Stomach (tissue), 9 donors: Measurements from ENCODE around the gene ESAM. TPM values are rescaled to one million over a fixed set of nuclear protein-coding genes. Genes with fewer than 3 reads are reported as not detected.

Source experiments
- DNase-seq, 2 donors: peaks; one replicate each; pipeline versions ENCODE4 v3.0.0 to v3.0.0-alpha.2; 2013 to 2019
- H3K27ac ChIP-seq, 5 donors: fragments of 200-600 bp in 4 of 5; sonication (generic) in 4 of 5; one replicate each; pipeline ENCODE4 v1.5.1; 2013 to 2019; ENCODE audit warnings: mild to moderate bottlenecking in 1 of 5, moderate library complexity in 1 of 5
- H3K27me3 ChIP-seq, 3 donors: fragments of 200-600 bp; sonication (generic); one replicate each; pipeline ENCODE4 v1.5.1; 2017 to 2019; ENCODE audit warnings: mixed run types in 1 of 3
- H3K36me3 ChIP-seq, 4 donors: fragments of 200-600 bp; sonication (generic); 1 replicate in 3 of 4; 2 replicates in 1 of 4; pipeline ENCODE4 v1.5.1; 2016 to 2019
- H3K4me1 ChIP-seq, 4 donors: fragments of 200-600 bp; sonication (generic); one replicate each; pipeline ENCODE4 v1.5.1; 2016 to 2019
- H3K4me3 ChIP-seq, 4 donors: fragments of 200-600 bp; sonication (generic) in 3 of 4; one replicate each; pipeline ENCODE4 v1.5.1; 2016 to 2019; ENCODE audit warnings: mild to moderate bottlenecking in 1 of 4
- H3K9me3 ChIP-seq, 4 donors: fragments of 200-600 bp; sonication (generic); one replicate each; pipeline ENCODE4 v1.5.1; 2016 to 2019
- CTCF ChIP-seq, 7 experiments: fragments of 450-650 bp in 4 of 7; fragments of 200-600 bp in 3 of 7; sonication (generic) in 3 of 7; IDR thresholded peaks; one replicate each; pipeline ENCODE4 v1.5.1; 2016 to 2019; ENCODE audit warnings: antibody characterized with exemption in 7 of 7, control low read depth in 2 of 7, mild to moderate bottlenecking in 1 of 7
- EP300 ChIP-seq: sonication (generic); formaldehyde crosslinking; IDR thresholded peaks from one replicate; pipeline ENCODE4 v1.6.1; 2017; ENCODE audit warnings: antibody characterized with exemption
- POLR2A ChIP-seq, 4 donors: fragments of 450-650 bp; IDR thresholded peaks; one replicate each; pipeline ENCODE4 v1.6.1; 2016; ENCODE audit warnings: antibody characterized with exemption in 4 of 4, control low read depth in 2 of 4, mild to moderate bottlenecking in 1 of 4, moderate library complexity in 1 of 4
- POLR2AphosphoS5 ChIP-seq, 3 donors: sonication (generic); formaldehyde crosslinking; IDR thresholded peaks; one replicate each; pipeline ENCODE4 v1.6.1; 2016; ENCODE audit warnings: antibody characterized with exemption in 3 of 3
- WGBS, 5 donors: extraction: QIAGEN DNeasy Blood & Tissue Kit in 3 of 5; methylation state at CpG; one replicate each; pipeline versions ENCODE4 v1.1.5 to v1.1.7; 2013 to 2018; 5-methylcytosine and 5-hydroxymethylcytosine counted together
- intact Hi-C: fragments of 100-400 bp; cut with DNase I; formaldehyde crosslinking; loops from one replicate; pipeline ENCODE4 v1.15.1; 2023; ENCODE audit warnings: low total_unique reads
- polyA plus RNA-seq, 3 donors: library from polyadenylated mRNA; stranded (reverse); fragments of 200-250 nt; gene quantifications; one replicate each; pipeline ENCODE4 v1.2.3, GENCODE V29; 2013
- total RNA-seq, 5 donors: library from RNA; depleted of rRNA; stranded (reverse); fragments of >200 nt; gene quantifications; one replicate each; pipeline versions ENCODE4 v1.1.0 to v1.2.3, GENCODE V29; 2014 to 2016
- donor health status: healthy with polysubstance abuse.
- donor health status: Bipolar disorder and iron deficiency.
- donor health status: healthy.

The ESAM gene
- total and polyA plus RNA-seq, 8 donors = 4.1 to 19.6 (median 9.6) TPM

DNA sequence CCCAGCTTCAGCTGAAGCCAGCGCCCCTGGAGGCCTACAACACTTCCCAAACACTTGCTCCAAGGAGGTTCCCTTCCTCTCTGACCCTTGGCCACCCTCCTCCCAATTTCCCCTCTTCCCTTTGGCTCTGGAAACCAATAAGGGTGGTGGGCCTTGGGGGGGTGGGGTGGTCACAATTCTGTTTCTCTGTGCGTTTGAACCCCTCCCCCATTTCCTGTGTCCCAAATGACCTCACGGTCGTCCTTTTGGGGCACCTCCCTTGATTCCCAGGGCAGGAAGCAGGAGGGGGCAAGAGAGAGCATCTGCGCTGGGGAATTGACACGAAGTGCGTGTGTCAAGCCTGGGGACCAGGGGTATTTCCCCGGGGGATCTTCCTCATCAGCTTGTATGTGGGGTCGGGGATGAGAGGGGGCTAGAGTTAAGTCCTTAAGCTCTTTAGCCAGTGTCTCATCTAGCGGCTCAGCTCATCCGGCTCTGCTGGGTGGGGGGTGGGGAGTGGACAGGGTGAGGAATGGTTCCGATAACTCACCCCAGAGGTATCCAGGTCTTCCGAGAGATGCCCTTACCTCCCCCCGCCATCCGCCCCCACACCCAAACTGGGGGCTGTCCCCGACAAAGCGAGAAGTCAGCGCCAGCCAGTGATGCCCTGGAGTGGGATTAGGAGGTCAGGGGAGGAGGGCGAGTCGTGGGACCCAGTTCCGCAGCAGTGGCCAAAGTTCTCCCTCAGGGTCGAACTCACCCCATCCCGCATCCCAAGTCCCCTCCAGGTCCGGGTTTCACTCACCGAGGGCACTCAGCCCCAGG, 587 bp downstream of the ESAM start:
- H3K27me3 ChIP-seq = peaks cover 4 to 66% (median 42%) of the 10 kb centered on the region in 3 donors
- intact Hi-C loops = loop anchor here (5.0 kb wide), 1 partner anchor 89 kb away; the partner anchor contains the start of genes SIAE and SPA17
- WGBS, 5 donors = 18 to 34% (median 25%) methylated on average over 14 to 25 of the region's 25 CpGs

GRCh38 chr11:124760806-124761205, 1.3 kb downstream of the ESAM start:
- DNase-seq = no peak
- 66 to 75% (median 74%) methylated on average over 3 of the region's 3 CpGs for WGBS, 5 donors
- peaks cover 0 to 16% (median 2%) of the 10 kb centered on the region in 4 donors for H3K36me3 ChIP-seq
- peak overlapping the region; percentile 40 to 78 (median 57) for H3K4me3 ChIP-seq
- TF ChIP-seq POLR2A (IDR thresholded peaks at IDR 0.05) (no peak), CTCF (IDR thresholded peaks at IDR 0.05) (no peak)
- intact Hi-C loops = loop anchor here (5.0 kb wide), 1 partner anchor 89 kb away; the partner anchor contains the start of genes SIAE and SPA17
- H3K4me1 ChIP-seq = peaks cover 42 to 63% (median 62%) of the 10 kb centered on the region in 4 donors
- peaks cover 4 to 73% (median 42%) of the 10 kb centered on the region in 3 donors for H3K27me3 ChIP-seq
- H3K9me3 ChIP-seq = no peaks in the 10 kb centered on the region
- H3K27ac ChIP-seq = peak overlapping the region; percentile 5 to 83 (median 79)

More for the DNA sequence above, 587 bp downstream of the ESAM start:
- Histone ChIP-seq H3K27ac (peak overlapping the region; percentile 77 to 85 (median 81)), H3K4me3 (peak overlapping the region; percentile 40 to 78 (median 57)), H3K4me1 (peaks cover 42 to 63% (median 62%) of the 10 kb centered on the region in 4 donors), H3K9me3 (no peaks in the 10 kb centered on the region), H3K36me3 (peaks cover 0 to 20% (median 5%) of the 10 kb centered on the region in 4 donors)
- peak in 1 of 2 donors; percentile 36 for DNase-seq
- TF ChIP-seq POLR2AphosphoS5 (IDR thresholded peaks at IDR 0.05) (no peak), EP300 (no peak), POLR2A (IDR thresholded peaks at IDR 0.05) (no peak), CTCF (IDR thresholded peaks at IDR 0.05) (no peak)

DNA sequence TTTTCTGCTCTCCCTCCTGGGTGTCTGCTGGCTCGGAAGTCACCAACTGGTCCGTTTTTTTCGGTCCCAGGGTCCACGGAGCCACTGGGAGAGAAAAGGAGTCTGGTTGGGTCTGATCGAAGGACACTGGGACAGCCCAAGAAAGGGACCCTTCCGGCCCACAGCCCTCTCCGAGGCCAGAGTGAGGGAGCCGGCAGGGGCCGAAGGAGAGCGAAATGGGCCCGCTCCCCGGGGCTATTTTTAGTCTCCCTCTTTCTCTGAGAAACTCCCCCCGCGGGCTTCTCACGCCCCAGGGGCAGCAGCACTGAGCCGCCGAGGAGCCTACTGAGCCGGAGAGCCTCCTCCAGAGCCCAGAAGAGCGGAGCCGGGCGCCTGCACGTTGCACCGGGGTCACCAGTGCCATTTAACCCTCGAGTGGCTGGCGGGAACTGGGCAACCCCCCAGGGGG, 1.9 kb downstream of the ESAM start:
- Histone ChIP-seq H3K36me3 (peaks cover 0 to 10% (median 0%) of the 10 kb centered on the region in 4 donors), H3K9me3 (no peaks in the 10 kb centered on the region), H3K4me1 (peaks cover 42 to 63% (median 62%) of the 10 kb centered on the region in 4 donors), H3K4me3 (peak overlapping the region; percentile 40 to 78 (median 57)), H3K27me3 (peaks cover 4 to 74% (median 42%) of the 10 kb centered on the region in 3 donors), H3K27ac (peak overlapping the region; percentile 39 to 83 (median 79))
- no peak for TF ChIP-seq POLR2AphosphoS5 (IDR thresholded peaks at IDR 0.05)
- TF ChIP-seq CTCF (IDR thresholded peaks at IDR 0.05) = no peak
- TF ChIP-seq EP300 = no peak
- no peak for TF ChIP-seq POLR2A (IDR thresholded peaks at IDR 0.05)
- intact Hi-C loops = loop anchor here (5.0 kb wide), 1 partner anchor 88 kb away; the partner anchor contains the start of genes SIAE and SPA17
- 26 to 56% (median 39%) methylated on average over 18 to 25 of the region's 25 CpGs for WGBS, 5 donors
- DNase-seq = peak in 1 of 2 donors; percentile 42
